Kasumi-1 (cell line): ENCODE results near the gene RER1.

Source experiments
- DNase-seq, 2 experiments: peaks; one replicate each; lab custom pipeline; 2025; lab: John Stamatoyannopoulos, UW

Gene RER1

DNA sequence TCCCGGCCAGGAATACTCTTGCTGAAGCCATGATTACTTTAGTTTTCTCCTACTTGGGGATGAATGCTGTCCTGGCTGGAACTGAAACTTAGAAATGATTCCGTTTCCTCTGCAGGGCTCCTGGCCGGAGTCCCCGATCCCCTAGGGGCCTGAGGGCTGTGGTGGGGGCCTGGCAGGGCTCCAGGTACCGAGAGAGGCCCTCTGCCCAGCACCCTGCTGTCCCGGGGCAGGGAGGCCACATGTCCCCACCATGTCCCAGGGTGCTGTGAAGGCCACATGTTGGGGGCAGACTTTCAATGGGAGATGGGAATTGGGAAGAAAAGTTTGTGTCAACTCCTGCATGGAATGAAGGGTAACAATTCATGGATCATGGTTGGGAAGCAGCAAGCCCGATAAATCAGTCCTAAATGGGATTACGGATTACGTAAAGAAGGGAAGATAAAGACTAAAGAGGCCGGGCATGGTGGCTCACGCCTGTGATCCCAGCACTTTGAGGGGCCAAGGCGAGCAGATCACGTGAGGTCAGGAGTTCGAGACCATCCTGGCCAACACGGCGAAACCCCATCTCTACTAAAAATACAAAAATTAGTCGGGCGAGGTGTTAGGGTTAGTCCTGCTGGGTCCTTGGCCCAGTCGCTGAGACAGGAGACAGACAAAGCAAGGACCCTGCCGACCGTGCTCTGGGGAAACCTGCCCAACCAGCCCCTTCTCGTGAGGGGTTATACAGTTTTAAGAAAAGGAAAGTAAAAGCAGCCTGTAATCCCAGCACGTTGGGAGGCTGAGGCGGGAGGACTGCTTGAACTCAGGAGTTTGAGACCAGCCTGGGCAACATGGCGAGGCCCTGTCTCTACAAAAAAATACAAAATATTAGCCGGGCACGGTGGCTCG is 37.8 kb upstream of the RER1 start:
- DNase-seq: no peak

- no peak for DNase-seq
These were observed 36.9 kb upstream of the RER1 start for GRCh38 chr1:2354511-2355372.

DNA sequence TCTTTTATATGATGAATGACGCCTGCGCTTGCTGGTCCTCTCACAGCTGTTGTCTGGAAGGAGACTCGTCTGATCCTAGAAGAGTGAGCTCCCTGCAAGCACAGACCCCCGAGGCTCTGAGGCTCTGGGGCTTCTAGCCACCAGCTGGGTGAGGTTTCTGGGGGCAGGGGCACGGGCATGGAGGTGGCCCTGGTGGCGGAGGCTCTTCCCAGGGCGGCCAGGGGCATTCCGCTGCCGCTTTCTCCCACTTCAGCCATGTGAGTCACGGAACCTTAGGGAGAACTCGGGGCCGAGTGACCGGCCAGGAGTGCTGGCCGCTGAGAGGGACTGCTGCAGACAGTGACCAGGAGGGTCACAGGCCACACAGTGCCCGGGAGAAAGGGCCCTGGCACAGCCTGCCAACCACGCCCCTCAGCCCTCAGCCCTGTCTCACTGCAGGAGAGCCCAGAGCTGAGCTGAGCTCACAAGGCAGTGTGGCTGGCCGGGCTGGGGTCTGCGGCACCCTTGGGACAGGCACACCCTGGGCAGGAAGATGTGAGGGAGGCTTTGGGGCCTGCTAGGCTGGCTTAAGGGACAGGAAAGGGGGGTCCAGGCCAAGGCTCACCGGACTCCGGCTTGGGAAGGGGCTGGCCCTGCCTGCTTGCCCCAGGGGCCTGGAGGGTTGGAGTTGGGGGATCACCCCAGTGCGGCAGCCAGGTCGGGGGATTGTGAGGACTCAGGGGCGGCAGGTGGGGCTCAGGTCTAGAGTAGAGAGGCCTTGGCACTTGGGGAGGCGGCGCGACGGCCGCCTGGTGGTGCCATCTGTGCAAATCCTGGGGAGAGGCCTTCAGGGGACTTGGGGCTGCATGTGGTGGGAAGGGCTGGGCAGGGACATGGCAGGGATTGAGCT is 36.0 kb upstream of the RER1 start:
- no peak for DNase-seq

GRCh38 chr1:2356401-2356800 is 35.2 kb upstream of the RER1 start:
- DNase-seq: no peak

DNA sequence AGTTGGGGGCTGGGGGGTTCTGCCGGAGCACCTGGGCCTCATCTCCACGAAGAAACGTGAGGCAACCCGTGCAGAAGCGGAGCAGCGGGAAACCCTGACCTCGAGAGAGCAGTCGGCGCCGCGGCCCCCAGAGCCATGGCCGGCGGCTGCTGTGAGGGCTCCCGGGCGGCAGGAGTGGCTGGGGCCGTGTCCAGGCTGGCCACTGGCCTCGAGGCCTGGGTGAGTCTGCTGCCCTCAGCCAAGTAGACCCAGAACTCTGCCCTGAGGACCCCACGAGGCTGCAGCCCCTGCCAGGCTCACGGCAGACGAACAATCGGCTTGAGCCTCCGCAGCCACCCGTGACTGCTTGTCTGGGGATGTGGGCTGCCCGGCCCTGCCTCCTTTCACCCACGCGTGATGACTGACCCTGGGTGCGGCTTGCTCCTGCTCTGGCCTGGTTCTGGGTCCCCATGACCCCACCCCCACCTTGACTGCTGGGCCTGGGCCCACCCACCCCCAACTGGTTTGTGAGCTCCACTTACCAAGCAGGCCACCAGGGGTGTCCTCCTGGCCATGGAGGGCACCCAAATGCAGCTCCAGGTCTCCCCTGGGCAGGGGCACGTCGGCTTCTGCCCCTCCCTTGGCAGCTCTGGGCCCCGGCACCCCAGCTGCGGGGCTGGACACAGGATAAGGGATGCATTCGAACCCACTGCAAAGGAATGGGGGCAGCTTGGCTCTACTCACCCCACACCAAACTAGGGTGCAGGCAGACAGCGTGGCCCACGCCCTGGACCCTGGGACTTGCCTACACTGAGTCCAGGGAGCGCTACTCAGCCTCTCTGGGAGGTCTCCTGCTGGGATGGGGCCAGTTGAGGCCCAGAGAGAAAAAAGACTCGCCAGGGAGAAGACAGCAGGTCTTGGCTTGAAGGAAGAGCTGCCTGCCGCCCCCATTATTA is 34.5 kb upstream of the RER1 start:
- DNase-seq: no peak

DNA sequence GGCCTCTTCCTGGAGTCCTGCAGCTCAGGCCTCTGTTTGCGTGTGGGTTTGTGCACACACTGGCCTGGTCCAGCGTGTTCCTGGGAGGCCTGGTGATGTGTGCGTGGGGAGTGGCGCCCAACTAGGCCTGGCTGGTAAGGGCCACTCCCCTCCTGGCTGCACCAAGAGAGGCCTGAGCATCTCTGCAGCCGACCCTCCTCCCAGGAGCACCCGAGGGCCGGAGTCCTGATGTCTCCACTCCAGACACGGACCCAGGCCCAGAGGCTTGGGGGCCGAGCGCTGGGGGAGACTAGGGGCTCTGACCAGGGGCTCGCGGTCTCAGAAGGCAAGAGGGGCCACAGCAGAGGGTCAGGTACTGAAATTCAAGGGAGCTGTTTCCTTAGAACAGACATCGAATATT is 33.6 kb upstream of the RER1 start:
- DNase-seq: no peak

GRCh38 chr1:2358651-2359640 is 32.7 kb upstream of the RER1 start:
- DNase-seq: no peak

GRCh38 chr1:2360588-2361364 is 30.9 kb upstream of the RER1 start:
- no peak for DNase-seq

DNA sequence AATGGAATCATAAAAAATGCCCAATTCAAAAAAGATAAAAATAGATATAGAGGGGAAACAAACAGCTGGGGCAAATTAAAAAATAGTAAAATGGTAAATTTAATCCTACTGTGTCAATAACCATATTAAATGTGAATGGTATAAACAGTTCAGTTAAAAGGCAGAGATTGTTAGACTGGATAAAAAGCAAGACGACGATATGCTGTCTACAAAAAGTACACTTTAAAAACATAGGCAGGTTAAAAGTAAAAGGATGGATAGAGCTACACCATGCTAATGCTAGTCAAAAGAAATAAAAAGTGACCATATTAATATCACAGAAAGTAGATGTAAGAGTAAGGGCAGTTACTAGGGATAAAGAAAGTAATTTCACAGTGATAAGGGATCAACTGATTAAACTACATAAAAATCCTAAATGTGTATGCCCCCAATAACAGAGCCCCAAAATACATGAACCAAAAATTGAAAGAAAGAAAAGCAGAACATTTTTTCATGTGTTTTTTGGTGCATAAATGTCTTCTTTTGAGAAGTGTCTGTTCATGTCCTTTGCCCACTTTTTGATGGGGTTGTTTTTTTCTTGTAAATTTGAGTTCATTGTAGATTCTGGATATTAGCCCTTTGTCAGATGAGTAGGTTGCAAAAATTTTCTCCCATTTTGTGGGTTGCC is 27.7 kb upstream of the RER1 start:
- DNase-seq: no peak

DNA sequence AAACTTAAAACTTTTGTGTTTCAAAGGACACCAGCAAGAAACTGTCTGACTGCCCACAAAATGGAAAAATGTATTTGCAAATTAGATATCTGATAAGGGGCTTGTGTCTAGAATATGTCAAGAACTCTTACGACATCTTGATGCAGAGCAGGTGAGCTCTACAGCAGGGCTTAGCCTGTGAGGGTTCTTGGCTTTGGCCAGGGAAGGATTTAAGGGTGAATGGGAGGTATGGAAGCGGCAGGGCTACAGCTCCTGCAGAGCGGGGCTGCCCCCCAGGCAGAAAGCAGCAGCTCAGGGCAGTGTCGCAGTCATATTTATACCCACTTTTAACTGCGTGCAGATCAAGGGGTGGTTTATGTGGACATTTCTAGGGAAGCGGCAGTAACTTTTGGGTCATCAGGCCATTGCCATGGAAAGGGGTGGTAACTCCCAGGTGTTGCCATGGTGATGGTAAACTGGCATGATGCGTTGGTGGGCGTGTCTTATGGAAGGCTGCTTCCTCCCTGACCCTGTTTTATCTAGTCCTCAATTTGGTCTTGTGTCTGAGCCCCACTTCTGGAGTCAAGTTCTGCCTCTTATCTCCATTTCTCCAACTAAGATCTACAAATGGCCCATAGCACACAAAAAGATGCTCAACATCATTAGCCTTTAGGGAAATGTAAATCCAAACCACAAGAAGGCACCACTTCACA is 23.4 kb upstream of the RER1 start:
- DNase-seq: no peak

- no peak for DNase-seq
These were observed 18.8 kb upstream of the RER1 start for GRCh38 chr1:2372551-2373490.

DNA sequence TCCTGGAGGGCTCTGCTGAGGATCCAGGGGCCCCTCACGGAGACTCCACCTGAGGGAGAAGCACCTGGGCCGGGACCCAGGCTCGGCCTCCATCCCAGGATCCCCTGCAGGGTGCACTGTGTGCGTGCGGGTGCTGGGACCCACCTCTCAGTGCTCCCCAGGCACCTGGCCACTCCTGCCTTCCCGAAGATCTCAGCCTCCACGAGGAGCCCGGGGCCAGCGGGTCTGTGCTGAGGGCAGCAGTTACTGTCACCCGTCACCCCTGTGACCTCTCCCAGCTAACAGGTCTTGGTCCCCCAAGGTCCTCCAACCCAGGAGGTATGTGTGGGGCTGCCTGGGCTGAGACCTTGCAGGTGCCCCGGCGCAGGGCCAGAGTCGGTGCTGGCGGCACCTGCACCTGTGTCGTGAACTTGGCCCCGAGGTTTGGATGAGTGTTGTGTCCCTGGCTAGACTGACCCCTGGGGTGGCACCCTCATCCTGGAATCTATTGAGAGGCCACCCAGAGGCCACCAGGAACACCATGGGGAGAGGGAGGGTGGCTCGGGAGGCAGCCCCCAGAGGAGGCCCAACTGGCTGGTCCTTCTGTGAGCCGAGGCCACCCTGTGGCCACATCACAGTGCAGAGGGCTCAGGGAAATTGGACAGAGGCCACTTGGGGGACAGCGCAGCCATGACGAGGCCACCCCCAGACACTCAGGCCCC is 17.9 kb upstream of the RER1 start:
- DNase-seq: no peak

DNA sequence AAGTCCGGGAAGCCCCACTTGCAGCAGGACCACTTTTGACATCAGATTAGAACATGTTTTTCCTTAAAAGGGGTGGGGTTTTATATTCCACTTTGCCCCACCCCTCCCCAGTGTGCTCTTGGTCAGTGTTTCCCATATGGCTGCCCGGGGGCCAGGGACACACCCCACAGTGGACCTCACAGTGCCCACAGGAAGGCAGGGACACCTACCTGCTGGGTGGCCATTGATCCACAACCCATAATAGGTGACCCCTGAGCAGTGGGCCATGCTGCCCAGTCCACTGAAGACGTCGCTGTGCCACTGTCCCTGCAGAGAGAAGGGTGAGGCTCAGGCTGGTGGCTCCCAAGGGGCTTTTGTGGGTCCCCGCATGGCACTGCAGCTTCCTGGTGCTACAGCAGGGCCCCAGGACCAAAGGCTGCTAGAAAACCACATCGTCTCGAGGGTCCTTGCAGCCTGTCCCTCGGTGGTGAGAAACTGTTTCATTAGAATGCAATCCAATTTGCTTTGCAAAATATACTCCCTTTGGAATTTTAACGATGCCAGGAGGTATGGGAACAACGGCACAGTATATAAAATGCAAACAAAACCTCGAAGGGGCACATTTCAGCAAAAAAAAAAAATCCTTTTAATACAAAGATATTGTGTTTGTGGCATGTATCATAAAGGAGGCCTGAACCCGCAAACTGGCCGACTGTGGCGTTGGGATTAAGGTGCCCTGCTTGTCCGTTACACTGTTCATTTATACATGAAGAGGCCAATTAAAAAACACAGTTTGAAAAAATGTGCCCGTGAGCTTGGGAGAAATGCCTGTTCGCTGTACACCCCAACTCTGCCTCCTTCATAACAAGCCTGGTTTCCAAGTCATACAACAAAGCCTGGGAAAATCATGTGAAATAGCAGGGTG is 17.1 kb upstream of the RER1 start:
- DNase-seq: no peak

DNA sequence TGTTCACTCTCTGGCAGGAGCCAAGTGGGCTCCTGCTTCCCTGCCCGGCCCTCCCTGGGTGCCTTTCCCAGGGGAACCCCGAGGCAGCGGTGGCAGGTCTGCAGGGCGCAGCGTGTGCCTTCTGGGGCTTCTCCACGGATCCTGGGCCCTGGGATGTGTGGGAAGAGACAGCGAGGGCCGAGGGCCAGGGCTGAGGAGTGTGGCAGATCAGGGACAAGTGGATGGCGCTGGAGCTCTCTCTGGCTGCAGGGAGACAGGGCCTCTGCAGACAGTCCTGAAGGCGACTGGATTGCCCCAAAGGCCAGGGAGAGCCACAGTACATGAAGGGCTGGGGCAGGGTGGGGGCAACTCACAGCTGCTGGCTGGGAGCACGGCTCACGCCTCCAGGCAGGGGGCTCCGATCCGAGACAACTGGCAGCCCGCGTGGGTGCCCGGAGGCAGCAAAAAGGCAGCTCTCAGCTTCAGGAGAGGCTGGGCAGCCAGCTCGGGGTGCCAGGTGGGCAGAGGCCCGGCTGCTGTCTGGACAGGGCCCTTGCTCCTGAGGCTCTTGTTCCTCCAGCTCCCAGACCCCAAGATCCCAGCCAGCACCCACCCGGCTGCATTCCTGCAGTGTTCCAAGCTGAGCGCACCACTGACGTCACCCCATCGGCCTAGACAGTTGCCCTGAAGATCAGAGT is 16.3 kb upstream of the RER1 start:
- DNase-seq: no peak
